LNCAP (cell line): ENCODE results near the gene MPHOSPH6.

Experiments used
- TF ChIP-seq, protein P1 (sequence below): fragments of 450-650 bp; IDR thresholded peaks from 2 replicates; pipeline ENCODE4 v1.5.1; 2017; ENCODE audit warnings: mild to moderate bottlenecking

Gene MPHOSPH6

DNA sequence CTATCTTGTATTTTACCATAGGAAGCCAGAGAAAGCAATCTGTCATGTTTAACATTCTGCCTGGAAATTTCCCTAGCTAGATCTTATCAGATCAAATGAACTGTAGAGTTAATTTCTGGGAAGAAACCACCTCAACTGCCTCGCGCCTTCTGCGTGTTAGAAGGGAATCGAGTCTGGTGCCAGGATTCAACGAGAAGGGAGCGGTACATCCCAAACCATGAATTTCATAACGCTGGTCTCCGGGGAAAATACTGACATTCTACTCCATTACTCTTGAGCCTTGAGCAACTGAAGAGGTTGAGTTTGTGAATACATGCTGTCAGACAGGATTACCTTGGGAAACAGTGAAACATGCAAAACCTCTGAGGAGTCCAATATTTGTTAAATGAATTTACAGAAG is 35.2 kb downstream of the MPHOSPH6 start:
- TF ChIP-seq, protein P1, sequence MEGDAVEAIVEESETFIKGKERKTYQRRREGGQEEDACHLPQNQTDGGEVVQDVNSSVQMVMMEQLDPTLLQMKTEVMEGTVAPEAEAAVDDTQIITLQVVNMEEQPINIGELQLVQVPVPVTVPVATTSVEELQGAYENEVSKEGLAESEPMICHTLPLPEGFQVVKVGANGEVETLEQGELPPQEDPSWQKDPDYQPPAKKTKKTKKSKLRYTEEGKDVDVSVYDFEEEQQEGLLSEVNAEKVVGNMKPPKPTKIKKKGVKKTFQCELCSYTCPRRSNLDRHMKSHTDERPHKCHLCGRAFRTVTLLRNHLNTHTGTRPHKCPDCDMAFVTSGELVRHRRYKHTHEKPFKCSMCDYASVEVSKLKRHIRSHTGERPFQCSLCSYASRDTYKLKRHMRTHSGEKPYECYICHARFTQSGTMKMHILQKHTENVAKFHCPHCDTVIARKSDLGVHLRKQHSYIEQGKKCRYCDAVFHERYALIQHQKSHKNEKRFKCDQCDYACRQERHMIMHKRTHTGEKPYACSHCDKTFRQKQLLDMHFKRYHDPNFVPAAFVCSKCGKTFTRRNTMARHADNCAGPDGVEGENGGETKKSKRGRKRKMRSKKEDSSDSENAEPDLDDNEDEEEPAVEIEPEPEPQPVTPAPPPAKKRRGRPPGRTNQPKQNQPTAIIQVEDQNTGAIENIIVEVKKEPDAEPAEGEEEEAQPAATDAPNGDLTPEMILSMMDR = no peak

DNA sequence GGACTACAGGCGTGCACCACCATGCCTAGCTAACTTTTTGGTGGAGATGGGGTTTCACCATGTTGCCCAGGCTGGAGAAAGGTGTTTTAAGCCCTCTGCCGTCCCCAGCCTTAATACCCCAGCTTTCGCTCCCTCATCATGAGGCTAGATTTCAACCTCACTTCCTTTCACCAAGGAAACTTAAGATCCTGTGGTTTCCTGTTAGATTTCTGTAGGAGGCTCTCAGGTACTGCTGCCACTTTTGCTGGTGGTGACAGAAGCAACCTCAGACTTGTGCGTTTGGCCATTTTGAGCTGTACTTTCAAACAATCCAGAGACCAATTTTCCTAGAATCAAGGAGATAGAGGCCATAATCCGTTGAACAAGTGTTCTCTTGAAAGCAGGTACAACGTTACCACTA is 36.2 kb downstream of the MPHOSPH6 start:
- TF ChIP-seq, protein P1 = no peak

DNA sequence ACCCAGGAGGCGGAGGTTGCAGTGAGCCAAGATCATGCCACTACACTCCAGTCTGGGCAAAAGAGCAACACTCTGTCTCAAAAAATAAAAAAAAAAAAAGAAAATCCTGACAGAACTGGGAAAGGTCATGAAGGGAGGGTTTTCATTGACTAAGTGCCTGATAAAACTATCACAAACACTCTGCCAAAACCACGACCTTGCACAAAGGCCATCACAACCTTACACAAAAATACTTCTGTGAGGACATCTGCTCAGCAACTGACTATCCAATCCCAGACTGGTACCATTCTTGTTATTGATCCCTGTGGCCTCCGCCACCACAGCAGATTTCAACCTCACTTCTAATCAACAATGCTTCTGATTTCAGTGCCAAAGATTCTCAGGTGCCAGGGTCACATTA is 40.1 kb downstream of the MPHOSPH6 start:
- TF ChIP-seq, protein P1 = no peak

DNA sequence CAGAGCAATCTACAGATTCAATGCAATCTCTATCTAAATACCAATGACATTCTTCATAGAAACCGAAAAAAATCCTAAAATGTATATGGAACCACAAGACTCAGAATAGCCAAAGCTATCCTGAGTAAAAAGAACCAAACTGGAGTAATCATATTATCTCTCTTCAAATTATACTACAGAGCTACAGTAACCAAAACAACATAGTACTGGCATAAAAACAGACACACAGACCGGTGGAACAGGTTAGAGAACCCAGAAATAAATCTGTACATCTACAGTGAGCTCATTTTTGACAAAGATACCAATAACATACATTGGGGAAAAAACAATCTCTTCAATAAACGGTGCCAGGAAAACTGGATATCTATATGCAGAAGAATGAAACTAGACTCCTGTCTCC is 45.4 kb downstream of the MPHOSPH6 start:
- TF ChIP-seq, protein P1 = no peak

DNA sequence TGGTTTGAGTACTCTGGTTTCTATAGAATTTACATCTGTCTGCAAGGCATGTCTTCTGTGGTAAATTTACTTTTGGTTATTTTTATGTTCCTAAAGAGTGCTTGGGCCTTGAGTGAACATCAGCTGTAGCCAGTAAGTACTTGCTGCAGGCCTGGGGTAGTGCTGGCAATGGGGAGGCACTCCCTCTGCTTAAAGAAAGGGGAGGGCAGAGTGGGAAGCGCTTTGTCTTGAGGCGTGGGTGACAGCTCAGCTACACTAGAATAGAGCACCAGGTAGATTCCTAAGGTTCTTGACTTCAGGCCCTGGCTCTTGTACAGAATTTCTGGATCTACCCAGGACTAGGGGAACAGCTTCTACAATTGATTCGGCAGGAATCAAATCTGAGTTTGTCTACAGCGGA is 50.6 kb downstream of the MPHOSPH6 start:
- TF ChIP-seq, protein P1 = no peak

DNA sequence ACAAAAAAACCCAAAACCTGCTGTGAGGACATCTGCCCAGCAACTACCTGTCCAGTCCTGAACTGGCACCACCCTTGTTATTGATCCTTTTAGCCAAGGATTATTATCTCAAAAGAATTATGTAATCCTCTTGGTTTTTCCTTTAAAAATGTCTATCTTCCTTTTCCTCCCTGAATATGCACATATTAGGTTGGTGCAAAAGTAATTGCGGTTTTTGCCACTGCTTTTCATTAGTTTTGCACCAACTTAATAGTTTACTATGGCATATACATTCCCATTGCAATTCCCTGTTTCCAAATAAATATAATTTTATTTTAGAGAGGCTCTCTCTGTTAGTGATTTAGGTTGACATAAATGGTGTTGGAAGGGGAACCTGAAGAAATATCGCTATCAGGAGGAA is 51.3 kb downstream of the MPHOSPH6 start:
- TF ChIP-seq, protein P1 = no peak

DNA sequence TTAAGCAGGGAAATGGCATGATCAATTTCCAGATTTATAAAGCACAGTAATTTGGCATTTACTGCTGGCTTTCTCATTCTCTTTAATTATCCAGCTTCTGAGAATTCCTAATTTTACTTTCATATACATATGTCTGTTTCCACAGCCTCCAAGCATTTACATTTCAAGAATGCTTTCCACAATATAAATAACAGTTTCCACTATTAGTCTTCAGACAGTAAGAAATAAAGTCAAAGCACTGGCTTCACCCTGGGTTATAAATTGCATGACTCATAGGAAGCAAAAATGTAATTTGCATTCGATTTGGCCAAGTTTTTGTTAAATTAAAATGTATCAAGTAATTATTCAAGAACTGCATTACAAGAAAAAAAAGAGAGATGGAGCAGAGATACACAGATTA is 53.5 kb downstream of the MPHOSPH6 start:
- TF ChIP-seq, protein P1 = no peak

DNA sequence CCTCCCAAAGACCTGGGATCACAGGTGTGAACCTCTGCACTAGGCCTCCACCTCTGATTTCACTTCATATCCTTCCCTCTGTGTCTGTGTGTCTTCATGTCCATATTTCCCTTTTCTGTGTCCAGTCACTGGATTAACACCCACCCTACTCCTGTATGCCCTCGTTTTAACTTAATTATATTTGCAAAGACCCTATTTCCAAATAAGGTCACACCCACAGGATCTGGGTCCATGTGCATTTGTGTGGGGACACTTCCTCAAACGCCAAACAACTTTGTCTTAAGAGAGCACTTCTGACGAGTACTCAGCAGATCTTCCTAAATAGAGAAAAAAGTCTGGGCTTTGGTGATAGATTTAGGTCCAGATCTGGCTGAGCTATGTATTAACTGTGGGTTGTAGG is 56.3 kb downstream of the MPHOSPH6 start:
- TF ChIP-seq, protein P1 = no peak
